OCI-M2 (cell line): Measurements from ENCODE around the gene ADAT3.
"Not testable (repeated sequence)": the region's sequence is repeated elsewhere in the genome, so short reads cannot be mapped to it uniquely, and the experiment has no call there.

Source experiments
- DNase-seq: peaks from one replicate; lab custom pipeline; 2025; ENCODE audit not compliant: unreplicated experiment; lab: John Stamatoyannopoulos, UW

Gene ADAT3

GRCh38 chr19:1882786-1883692 is 22.2 kb upstream of the ADAT3 start:
- no peak for DNase-seq

GRCh38 chr19:1883784-1884183 is 21.4 kb upstream of the ADAT3 start:
- DNase-seq: no peak

GRCh38 chr19:1884291-1884718 is 20.9 kb upstream of the ADAT3 start:
- DNase-seq: no peak

GRCh38 chr19:1884719-1885334 is 20.4 kb upstream of the ADAT3 start:
- DNase-seq: no peak

- DNase-seq: peak; percentile 62
Measured at GRCh38 chr19:1885398-1886119, 19.6 kb upstream of the ADAT3 start, which contains the start of gene ABHD17A. TSS of gene ABHD17A (minus strand) at chr19:1885496. CDS start at chr19:1881566, 3,930 bp downstream.

GRCh38 chr19:1886360-1886759 is 18.8 kb upstream of the ADAT3 start:
- DNase-seq: not testable (repeated sequence)

- no peak for DNase-seq
Measured at GRCh38 chr19:1888385-1888784, 16.8 kb upstream of the ADAT3 start.

GRCh38 chr19:1889907-1890306 is 15.3 kb upstream of the ADAT3 start:
- no peak for DNase-seq

- DNase-seq: no peak
Measured at GRCh38 chr19:1893791-1894190, 11.4 kb upstream of the ADAT3 start.

- DNase-seq: no peak
Measured at GRCh38 chr19:1896508-1896907, 8.7 kb upstream of the ADAT3 start.

- no peak for DNase-seq
Measured at GRCh38 chr19:1901940-1902404, 3.2 kb upstream of the ADAT3 start.

GRCh38 chr19:1902923-1903322 is 2.3 kb upstream of the ADAT3 start:
- DNase-seq: no peak

- no peak for DNase-seq
Measured at GRCh38 chr19:1904860-1905109, 414 bp upstream of the ADAT3 start.

GRCh38 chr19:1905863-1906375 is 720 bp downstream of the ADAT3 start:
- no peak for DNase-seq

- DNase-seq: no peak
Measured at GRCh38 chr19:1906985-1907562, 1.9 kb downstream of the ADAT3 start.

- no peak for DNase-seq
Measured at GRCh38 chr19:1907563-1908363, 2.6 kb downstream of the ADAT3 start.

- DNase-seq: no peak
Measured at GRCh38 chr19:1908364-1908678, 3.1 kb downstream of the ADAT3 start.

GRCh38 chr19:1909761-1910080 is 4.5 kb downstream of the ADAT3 start:
- DNase-seq: no peak

- no peak for DNase-seq
Measured at GRCh38 chr19:1910177-1910576, 5.0 kb downstream of the ADAT3 start.

- DNase-seq: no peak
Measured at GRCh38 chr19:1911098-1911497, 5.9 kb downstream of the ADAT3 start.

- no peak for DNase-seq
Measured at GRCh38 chr19:1911995-1912394, 6.8 kb downstream of the ADAT3 start.
